HL-60 (cell line): ENCODE measurements around the gene NHP2.

Experiments used
- POLR2AphosphoS5 ChIP-seq: IDR thresholded peaks from 2 replicates; pipeline ENCODE4 v1.6.1; 2012; ENCODE audit warnings: low read depth
- TF ChIP-seq, protein P1 (sequence below): IDR thresholded peaks from one replicate; pipeline ENCODE4 v1.5.1; 2011; ENCODE audit warnings: low read length, control low read depth, inconsistent platforms; ENCODE audit not compliant: insufficient read depth

DNA sequence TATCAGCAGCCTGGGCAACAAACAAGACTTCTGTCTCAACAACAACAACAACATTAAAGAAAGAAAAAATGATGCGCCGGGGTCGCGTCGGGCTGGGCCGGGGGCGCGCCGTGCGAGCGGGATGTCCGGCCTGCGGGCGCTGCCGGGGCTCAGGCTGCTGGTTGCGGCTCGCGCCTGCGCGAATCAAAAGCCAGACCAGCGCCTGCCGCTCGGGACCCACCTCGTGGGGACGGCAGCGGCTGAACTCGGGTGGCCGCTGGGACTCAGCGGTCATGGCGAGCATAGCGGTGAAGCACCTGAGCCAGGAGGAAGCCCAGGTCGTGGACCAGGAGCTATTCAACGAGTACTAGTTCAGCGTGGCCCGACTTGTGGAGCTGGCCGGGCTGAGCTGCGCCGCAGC lies 11.9 kb upstream of the NHP2 start:
- TF ChIP-seq, protein P1, sequence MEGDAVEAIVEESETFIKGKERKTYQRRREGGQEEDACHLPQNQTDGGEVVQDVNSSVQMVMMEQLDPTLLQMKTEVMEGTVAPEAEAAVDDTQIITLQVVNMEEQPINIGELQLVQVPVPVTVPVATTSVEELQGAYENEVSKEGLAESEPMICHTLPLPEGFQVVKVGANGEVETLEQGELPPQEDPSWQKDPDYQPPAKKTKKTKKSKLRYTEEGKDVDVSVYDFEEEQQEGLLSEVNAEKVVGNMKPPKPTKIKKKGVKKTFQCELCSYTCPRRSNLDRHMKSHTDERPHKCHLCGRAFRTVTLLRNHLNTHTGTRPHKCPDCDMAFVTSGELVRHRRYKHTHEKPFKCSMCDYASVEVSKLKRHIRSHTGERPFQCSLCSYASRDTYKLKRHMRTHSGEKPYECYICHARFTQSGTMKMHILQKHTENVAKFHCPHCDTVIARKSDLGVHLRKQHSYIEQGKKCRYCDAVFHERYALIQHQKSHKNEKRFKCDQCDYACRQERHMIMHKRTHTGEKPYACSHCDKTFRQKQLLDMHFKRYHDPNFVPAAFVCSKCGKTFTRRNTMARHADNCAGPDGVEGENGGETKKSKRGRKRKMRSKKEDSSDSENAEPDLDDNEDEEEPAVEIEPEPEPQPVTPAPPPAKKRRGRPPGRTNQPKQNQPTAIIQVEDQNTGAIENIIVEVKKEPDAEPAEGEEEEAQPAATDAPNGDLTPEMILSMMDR: no peak
- no peak for TF ChIP-seq POLR2AphosphoS5
